NCI-H345 (cell line): ENCODE data around the gene FMC1.
"Not testable (repeated sequence)": the region's sequence is repeated elsewhere in the genome, so short reads cannot be mapped to it uniquely, and the experiment has no call there.

Experiments used
- DNase-seq: peaks from one replicate; lab custom pipeline; 2025; lab: John Stamatoyannopoulos, UW

FMC1 gene

DNA sequence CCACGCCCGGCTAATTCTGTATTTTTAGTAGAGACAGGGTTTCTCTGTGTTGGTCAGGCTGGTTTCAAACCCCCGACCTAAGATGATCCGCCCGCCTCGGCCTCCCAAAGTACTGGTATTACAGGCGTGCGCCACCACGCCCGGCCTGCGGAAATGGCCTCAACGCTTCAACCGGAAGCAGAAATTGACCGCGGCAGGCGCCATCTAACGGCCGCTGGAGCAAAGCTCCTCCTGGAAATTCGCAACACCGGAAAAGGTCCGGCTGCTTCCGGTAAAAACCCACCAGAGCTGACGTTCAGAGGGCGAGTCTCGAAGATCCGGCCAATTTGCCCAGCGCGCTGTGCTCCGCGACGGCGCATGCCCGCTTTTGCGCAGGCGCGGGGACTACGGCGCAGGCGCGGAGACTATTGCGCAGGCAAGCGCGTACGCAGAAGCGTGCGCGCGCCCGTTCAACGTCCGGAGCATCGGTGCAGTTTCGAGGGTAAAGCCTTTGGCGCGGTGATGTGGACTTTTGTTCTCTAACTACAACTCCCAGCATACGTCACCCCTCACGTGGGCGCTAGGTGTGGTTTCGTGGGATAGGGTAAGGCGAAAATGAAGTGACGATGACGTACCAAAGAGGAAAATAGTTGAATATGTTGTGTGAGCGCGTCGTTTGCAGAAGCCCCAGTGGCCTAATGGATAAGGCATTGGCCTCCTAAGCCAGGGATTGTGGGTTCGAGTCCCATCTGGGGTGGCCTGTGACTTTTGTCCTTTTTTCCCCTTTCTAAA, 915 bp upstream of the FMC1 start:
- DNase-seq, result peak; percentile 99

DNA sequence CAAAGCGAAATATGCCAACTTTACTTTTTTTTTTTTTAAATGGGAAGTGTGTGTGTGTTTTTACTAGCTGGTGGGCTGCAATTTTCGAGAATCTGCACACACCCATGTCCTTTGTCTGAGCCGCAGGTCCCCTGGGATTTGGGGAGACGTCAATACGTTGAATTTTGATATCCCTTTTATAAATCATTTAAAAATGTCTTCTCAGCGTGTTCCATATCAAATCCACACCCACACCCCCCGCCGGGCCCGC, 404 bp upstream of the FMC1 start:
- DNase-seq, result no peak

DNA sequence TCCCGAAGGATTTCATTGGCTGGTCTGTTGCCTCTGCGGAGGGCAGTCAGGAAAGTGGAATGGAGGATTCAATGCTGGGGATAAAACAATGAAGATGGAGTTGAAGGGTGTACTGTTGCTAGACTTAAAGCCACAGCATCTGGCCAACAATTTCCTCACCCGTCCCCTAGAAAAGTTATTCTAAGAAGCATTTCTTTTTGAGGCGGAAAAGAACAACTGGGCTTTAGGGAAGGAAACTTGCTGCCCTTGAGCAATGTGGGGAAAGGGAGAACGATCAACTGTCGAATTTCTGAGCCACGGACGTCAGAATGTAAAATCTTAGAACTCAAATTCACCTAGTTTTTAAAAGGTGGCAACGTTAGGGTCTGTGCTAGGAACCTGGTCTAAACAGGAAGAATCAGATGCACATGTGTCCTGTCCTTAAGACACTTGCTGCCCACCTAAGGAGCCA, 664 bp downstream of the FMC1 start:
- no peak for DNase-seq

GRCh38 chr7:139345042-139345441, 3.9 kb downstream of the FMC1 start:
- DNase-seq, result no peak

GRCh38 chr7:139351027-139351426, 9.9 kb downstream of the FMC1 start:
- no peak for DNase-seq

GRCh38 chr7:139354729-139355128, 13.6 kb downstream of the FMC1 start:
- no peak for DNase-seq

- no peak for DNase-seq
Measured at GRCh38 chr7:139355320-139355719, 14.2 kb downstream of the FMC1 start.

- DNase-seq, result not testable (repeated sequence)
Measured at GRCh38 chr7:139357729-139358506, 16.8 kb downstream of the FMC1 start.

GRCh38 chr7:139358541-139359365, 17.6 kb downstream of the FMC1 start:
- DNase-seq, result no peak

DNA sequence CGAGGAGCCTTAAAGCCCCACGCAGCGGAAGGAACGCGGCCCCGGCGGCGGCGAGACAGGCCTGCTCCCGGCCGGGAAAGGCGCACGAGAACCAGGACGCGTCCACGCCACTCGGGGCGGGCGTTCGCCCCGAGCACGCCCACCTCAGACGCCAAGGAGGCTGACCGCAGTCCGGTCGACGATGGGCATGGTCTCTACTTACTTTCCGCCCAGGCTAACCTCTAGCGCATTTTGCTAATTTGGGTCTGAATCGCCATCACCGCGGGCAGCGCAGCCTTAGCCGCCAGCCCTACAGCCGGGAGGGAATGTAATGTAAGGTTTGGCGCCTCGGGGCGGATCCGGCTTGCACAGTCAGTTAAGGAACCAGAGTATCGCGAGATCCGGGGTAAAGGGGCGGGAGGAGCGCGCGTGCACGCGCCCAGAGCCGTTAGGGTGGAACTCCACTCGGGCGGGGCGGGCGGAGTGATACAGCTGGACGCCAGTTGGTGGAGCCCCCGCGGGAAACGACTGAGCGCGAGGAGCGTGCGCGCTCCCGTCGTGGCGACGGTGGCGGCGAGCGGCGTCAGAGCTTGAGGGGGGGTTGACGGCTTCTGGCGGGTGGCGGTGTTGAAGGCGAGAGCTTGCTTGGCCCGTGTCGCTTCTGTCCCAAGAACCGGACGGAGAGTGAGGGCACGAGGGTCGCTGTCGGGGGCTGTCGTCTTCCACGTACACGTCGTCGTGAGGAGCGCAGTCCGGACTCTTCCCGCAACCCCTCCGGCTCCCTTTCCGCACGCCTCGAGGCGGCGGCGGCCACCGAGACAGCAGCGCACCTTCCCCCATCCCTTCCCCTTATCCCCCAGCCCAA, 18.5 kb downstream of the FMC1 start, which contains the start of gene LUC7L2:
Gene LUC7L2, plus strand, starts transcription at position 529 of the 844 bp plus-strand sequence. CDS start 368 bp downstream, outside the sequence.
- DNase-seq, result peak; percentile 99

- peak; percentile 97 for DNase-seq
Measured at GRCh38 chr7:139360210-139360947, 19.2 kb downstream of the FMC1 start.

- no peak for DNase-seq
Measured at GRCh38 chr7:139360948-139361307, 19.8 kb downstream of the FMC1 start.

GRCh38 chr7:139361523-139361922, 20.4 kb downstream of the FMC1 start:
- DNase-seq, result no peak

DNA sequence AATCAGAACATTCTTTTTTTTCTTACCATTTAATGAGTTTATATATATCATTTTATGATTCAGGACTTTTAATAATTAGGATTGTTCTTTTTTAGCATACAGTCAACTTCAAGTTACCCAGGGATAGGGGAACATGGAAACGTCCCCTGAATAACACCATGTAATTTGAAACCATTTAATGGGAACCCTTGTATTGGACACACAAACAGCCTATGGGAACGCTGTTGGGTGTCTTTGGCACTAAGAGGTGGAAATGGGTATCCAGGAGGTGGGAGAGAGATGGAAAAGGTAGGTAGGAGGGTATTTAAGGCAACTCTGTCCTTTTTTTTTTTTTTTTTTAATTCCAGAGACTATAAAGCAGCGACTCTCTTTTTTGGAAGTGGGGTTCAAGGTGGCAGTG, 21.2 kb downstream of the FMC1 start:
- no peak for DNase-seq

DNA sequence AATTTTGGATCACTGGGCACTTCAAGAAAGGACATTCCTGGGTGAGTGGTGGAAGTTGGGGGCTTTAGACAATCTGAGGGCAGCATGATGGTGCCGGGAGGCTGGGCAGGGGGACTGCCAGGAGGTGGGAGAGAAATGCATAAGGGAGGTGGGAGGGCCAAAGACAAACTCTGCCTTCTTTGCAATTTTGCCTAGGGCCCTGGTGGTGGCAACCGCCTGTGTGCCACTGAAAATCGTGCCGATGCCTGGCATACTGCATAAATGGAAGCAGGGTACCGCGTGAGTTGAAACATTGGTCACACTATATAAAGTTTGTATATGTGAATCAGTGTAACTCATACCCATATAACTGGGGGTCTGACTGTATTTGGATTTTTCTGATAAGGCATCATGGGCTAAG, 21.8 kb downstream of the FMC1 start:
- DNase-seq, result no peak

GRCh38 chr7:139365336-139365735, 24.2 kb downstream of the FMC1 start:
- no peak for DNase-seq

DNA sequence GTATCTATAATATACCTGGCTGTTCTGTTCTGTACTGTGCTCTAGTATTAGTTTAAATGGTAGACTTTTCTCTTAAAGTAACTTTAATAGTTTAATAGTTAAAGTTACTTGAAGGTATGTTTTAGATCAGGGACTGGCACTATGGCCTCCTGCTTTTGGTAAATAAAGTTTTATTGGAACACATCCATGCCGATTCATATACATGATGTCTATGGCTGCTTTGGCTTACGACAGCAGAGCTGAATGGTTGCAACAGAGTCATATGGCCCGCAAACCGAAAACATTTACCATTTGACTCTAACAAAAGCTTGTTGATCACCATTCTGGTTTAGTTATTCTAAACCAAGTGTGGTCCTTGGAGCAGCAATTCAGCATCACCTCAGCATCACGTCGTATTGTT, 25.3 kb downstream of the FMC1 start:
- no peak for DNase-seq

DNA sequence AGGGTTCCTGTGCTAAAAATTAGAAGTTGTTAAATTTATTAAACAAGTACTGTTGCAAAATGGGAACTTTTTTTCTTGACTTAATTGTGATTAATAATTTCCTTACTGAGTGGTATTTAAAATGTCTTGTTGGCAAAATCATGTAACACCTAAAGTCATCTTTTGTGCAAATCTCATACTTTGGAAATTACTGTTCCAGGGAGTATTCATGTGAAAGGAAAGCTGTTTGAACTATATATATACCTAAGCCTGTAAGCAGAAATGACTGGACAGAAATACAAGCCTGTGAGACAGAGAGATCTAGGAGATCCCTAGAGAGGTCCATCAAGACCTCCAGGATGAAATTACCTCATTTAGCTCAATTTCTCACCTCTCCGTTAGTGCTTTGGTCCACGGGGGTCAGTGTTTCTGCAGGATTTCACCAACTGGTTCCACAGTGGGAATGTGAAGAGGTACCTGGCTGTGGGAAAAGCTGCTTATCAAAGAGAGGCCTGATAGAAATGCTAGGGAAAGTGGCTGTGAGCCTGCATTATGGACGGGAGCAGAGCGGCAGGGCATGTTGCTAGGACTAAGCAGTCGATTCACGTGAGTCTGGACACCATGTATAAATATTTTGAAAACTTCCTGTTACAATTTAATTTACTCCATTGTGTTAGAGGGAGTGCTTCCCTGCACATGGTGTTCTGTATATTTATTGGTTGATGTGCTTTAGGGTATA, 26.5 kb downstream of the FMC1 start:
- no peak for DNase-seq

GRCh38 chr7:139370301-139370942, 29.3 kb downstream of the FMC1 start:
- DNase-seq, result no peak

- no peak for DNase-seq
Measured at GRCh38 chr7:139370943-139371313, 29.8 kb downstream of the FMC1 start.
